Activated CD8-positive, alpha-beta memory T cell treated with anti-CD3 and anti-CD28 coated beads, Interleukin-2, amount 50 U/mL, for 1 hour (primary cell): ENCODE measurements around the gene MTHFD1L.

Experiments
- DNase-seq: peaks from one replicate; pipeline ENCODE4 v3.0.0-alpha.2; 2020; ENCODE audit errors: extremely low read depth

Gene MTHFD1L

GRCh38 chr6:150898399-150899170 lies 33.1 kb downstream of the MTHFD1L start:
- DNase-seq, result no peak

DNA sequence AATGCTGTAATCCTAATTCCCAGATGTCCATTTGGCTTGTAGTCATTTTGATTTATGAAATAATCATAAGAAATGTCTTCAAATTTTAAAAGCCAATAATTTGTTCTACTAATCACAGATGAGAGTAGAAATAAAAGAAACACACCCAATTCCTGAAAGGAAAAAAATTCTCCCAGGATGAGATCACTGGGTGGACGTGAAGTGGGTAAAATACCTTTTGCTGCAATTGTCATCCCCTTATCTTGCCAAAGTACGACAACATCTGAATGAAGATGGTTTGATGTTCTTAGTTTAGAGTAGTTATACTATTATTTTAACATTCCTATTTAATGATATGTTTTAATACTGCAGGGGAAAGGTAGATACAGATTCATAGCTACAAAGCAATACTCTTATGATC lies 33.7 kb downstream of the MTHFD1L start:
- DNase-seq, result no peak

DNA sequence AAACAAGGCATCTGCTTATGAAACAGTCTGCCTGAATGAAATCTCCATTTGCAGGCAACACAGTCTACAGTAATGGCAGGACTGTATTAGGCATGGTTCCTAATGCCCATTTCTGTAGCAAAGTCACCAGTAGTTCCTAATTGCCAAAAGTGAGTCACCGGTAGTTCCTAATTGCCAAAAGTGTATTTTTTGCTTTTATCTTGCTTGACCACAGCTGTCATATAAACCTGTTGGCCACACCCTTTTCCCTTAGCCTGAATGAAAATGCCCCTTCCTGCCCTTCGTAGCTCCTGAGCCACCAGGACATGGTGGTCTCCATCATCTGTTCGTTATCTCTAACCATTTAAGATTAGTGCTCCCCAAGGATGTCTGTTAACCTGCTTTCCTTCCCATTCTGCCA lies 34.5 kb downstream of the MTHFD1L start:
- no peak for DNase-seq

DNA sequence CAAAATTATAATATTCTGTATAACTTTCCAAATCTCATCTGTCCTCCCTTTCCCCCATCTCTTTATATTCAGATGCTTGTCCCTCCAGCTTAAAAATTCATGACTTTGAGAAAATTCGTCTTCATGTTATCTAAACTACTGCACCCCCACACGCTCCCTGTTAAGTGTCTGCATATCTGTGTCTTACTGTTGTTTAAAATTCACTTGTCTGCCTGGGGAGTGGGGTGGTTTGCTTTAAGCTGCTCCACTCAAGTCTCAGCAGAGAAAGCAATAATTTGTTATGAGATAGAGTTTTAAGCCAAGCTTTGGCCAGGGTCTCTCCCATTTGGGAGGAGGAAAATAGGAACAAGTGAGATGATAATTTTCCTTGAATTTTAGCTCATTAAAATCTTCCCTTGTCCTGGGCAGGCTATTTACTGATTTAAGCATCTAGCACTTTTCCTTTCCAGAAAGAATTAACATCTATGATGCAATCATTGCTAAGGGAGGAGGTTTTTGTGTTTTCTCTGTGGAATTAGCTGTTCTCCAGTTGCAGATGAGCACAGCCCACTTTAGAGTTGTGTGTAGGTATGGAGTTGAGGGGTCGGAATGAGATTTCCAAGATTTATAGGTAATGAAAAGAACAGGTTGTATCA lies 36.8 kb downstream of the MTHFD1L start:
- no peak for DNase-seq

DNA sequence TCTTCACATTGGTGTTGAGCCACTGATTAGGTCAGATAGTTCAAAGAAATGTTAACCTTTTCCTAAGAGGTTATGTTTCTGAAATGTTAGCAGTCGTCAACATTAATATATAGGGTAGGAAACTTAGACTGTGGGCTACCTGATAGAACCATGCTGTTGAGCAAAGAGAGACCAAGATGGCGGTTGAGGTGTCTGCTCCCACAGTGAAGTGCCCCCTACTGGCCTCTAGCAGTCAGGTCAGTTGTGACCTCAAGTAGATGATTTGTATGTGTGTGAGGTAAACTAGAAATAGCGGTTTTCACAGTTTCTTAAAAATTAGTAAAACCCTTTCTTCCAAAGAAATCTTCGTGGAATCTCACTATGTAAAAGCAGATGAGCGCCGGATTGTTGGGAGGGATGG lies 40.3 kb downstream of the MTHFD1L start:
- DNase-seq, result no peak

GRCh38 chr6:150906641-150907326 lies 41.3 kb downstream of the MTHFD1L start:
- DNase-seq, result no peak

- DNase-seq, result no peak
Observed at GRCh38 chr6:150907383-150907782, 41.9 kb downstream of the MTHFD1L start.

- no peak for DNase-seq
Observed at GRCh38 chr6:150908901-150909300, 43.4 kb downstream of the MTHFD1L start.

- no peak for DNase-seq
Observed at GRCh38 chr6:150910561-150910960, 45.1 kb downstream of the MTHFD1L start.

DNA sequence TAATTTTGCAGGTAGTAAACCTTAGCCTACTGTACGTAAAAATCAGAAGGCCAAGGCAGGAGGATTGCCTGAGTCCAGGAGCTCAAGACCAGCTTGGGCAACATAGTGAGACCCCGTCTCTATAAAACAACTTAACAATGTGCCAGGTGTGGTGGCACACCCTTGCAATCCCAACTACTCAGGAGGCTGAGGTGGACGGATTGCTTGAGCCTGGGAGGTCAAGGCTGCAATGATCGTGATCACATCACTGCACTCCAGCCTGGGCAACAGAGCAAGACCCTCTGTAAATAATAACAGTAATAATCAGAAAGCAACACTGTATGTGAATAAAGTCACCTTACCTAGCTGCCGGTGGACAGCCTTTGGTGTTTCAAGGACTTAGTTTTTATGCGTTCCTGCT lies 48.9 kb downstream of the MTHFD1L start:
- DNase-seq, result no peak

GRCh38 chr6:150915131-150915879 lies 49.8 kb downstream of the MTHFD1L start:
- DNase-seq, result no peak

- DNase-seq, result no peak
Observed at GRCh38 chr6:150915880-150916265, 50.4 kb downstream of the MTHFD1L start.

GRCh38 chr6:150919938-150920337 lies 54.4 kb downstream of the MTHFD1L start:
- DNase-seq, result no peak

DNA sequence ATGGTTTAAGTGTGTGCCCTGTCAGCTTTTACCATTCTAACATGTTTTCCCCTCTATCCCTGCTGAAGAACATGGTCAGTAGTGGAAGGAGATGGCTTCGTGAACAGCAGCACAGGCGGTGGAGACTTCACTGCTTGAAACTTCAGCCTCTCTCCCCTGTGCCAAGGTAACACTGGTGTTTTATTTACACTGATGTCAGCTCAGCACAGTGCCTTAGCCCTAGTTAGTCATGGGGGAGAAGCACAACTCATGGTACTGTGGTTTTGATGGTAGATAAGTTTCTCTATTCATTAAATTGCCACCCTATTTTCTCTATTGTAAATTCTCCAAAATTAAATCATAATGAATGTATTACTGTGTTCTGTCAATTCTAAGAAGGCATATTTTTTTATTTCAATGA lies 56.6 kb downstream of the MTHFD1L start:
- no peak for DNase-seq

GRCh38 chr6:150924808-150925589 lies 59.5 kb downstream of the MTHFD1L start:
- DNase-seq, result no peak

- DNase-seq, result no peak
Observed at GRCh38 chr6:150925590-150925928, 60.1 kb downstream of the MTHFD1L start.

DNA sequence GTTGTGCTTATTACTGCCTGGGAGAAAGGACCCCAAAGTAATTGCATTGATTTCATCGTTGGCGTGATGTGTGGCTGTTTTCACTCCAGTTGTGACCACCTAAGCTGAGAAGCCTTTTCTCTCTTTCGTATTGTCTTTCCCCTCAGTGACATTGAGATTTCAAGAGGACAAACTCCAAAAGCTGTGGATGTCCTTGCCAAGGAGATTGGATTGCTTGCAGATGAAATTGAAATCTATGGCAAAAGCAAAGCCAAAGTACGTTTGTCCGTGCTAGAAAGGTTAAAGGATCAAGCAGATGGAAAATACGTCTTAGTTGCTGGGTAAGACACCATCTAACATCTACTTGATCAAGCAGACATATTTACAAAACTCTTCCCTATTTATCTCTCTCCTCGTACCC lies 60.5 kb downstream of the MTHFD1L start:
- no peak for DNase-seq

DNA sequence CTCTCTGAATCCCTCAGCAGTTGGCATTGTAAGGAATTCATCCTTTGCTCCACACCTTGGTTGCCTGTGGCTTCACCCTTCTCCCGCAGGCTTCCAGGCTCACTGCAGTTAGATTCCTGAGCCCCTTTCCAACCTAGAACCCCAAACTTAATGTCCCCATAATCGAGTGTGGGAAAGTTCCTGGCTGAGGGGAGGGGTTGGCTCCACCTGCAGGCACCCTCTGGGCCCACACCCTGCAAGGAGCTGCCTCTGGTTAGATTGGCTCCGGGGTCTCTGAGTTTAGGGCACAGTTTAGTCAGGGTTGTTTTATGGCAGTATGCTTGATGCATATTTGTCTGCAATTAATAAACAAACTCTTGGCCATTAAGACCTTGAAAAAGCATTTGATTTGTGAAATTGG lies 63.4 kb downstream of the MTHFD1L start:
- no peak for DNase-seq

- no peak for DNase-seq
Observed at GRCh38 chr6:150929416-150929815, 63.9 kb downstream of the MTHFD1L start.

- no peak for DNase-seq
Observed at GRCh38 chr6:150930841-150931240, 65.3 kb downstream of the MTHFD1L start.

- DNase-seq, result no peak
Observed at GRCh38 chr6:150931405-150931804, 65.9 kb downstream of the MTHFD1L start.

- DNase-seq, result no peak
Observed at GRCh38 chr6:150932996-150933395, 67.5 kb downstream of the MTHFD1L start.
